Measurements from ENCODE around the gene ADAMTS3.
A peak's percentile ranks its signal among the peaks of the same experiment; 100 is the strongest.

ADAMTS3 gene

GRCh38 chr4:72305620-72306019, 263.4 kb downstream of the ADAMTS3 start:
- no peak overlapping the region for H3K4me2 ChIP-seq (ENCODE audit: insufficient read depth, low read length, poor library complexity, severe bottlenecking)
- WGBS, 2 donors (ENCODE audit: extremely low coverage in 2 of 2, insufficient read length in 2 of 2, insufficient replicate concordance in 1 of 2): no CpG with 5 or more reads among the region's 9 CpGs

GRCh38 chr4:72305080-72305479, 263.9 kb downstream of the ADAMTS3 start:
- H3K9me3 ChIP-seq (replicated peaks in 1 of 2; ENCODE audit: control insufficient read depth in 2 of 2, insufficient read depth in 1 of 2, low read depth in 1 of 2, low read length in 2 of 2): no peaks in the 10 kb centered on the region
- no peak overlapping the region for H3K23ac ChIP-seq (ENCODE audit: low read depth, low read length, poor library complexity)
- no peak overlapping the region for H3K4me3 ChIP-seq (ENCODE audit: low read length in 2 of 2)
- no peak overlapping the region for H4K91ac ChIP-seq (ENCODE audit: low read depth, low read length, poor library complexity)
- H3K18ac ChIP-seq (ENCODE audit: low read length): no peak overlapping the region
- H3K27ac ChIP-seq (replicated peaks; ENCODE audit: low read length): no peak overlapping the region
- H3K14ac ChIP-seq (ENCODE audit: low read length): no peak overlapping the region
- H3K79me1 ChIP-seq (ENCODE audit: low read depth, low read length): no peaks in the 10 kb centered on the region
- no peak overlapping the region for H2BK120ac ChIP-seq (ENCODE audit: low read depth, low read length)
- no peak overlapping the region for H3K4ac ChIP-seq (ENCODE audit: low read length)
- H2BK5ac ChIP-seq (ENCODE audit: low read length): no peak overlapping the region
- no peak overlapping the region for H2BK15ac ChIP-seq (ENCODE audit: low read length)
- H2BK12ac ChIP-seq (ENCODE audit: low read length): no peak overlapping the region
- H3K4me1 ChIP-seq (ENCODE audit: control insufficient read depth in 2 of 2, insufficient read depth in 1 of 2, low read depth in 1 of 2, low read length in 2 of 2): peaks cover 0 to 3% of the 10 kb centered on the region in 2 donors
- H3K27me3 ChIP-seq (ENCODE audit: control insufficient read depth in 3 of 3, insufficient read depth in 3 of 3, low read depth in 1 of 3, low read length in 3 of 3): no peaks in the 10 kb centered on the region
- H3K4me2 ChIP-seq (ENCODE audit: insufficient read depth, low read length, poor library complexity, severe bottlenecking): no peak overlapping the region
- H3K36me3 ChIP-seq (replicated peaks in 1 of 2; ENCODE audit: control insufficient read depth in 2 of 2, insufficient read depth in 2 of 2, low read length in 2 of 2): no peaks in the 10 kb centered on the region
- no peak overlapping the region for H2AK5ac ChIP-seq (ENCODE audit: low read depth, low read length)
- no CpG with 5 or more reads among the region's 4 CpGs for WGBS, 2 donors (ENCODE audit: extremely low coverage in 2 of 2, insufficient read length in 2 of 2, insufficient replicate concordance in 1 of 2)
- no peak overlapping the region for H4K8ac ChIP-seq (ENCODE audit: low read depth, low read length)
- DNase-seq (ENCODE audit: low spot score): no peak
- no peak overlapping the region for H3K9ac ChIP-seq (ENCODE audit: low read depth, low read length, poor library complexity)
- H2AFZ ChIP-seq (ENCODE audit: low read length): no peak overlapping the region

More at GRCh38 chr4:72305620-72306019, 263.4 kb downstream of the ADAMTS3 start:
- H4K8ac ChIP-seq (ENCODE audit: low read depth, low read length): no peak overlapping the region
- H2AFZ ChIP-seq (ENCODE audit: low read length): no peak overlapping the region
- no peak overlapping the region for H2BK15ac ChIP-seq (ENCODE audit: low read length)
- no peaks in the 10 kb centered on the region for H3K36me3 ChIP-seq (replicated peaks in 1 of 2; ENCODE audit: control insufficient read depth in 2 of 2, insufficient read depth in 2 of 2, low read length in 2 of 2)
- no peaks in the 10 kb centered on the region for H3K27me3 ChIP-seq (ENCODE audit: control insufficient read depth in 3 of 3, insufficient read depth in 3 of 3, low read depth in 1 of 3, low read length in 3 of 3)
- H3K79me1 ChIP-seq (ENCODE audit: low read depth, low read length): no peaks in the 10 kb centered on the region
- no peak overlapping the region for H3K14ac ChIP-seq (ENCODE audit: low read length)
- no peak overlapping the region for H2BK12ac ChIP-seq (ENCODE audit: low read length)
- H3K18ac ChIP-seq (ENCODE audit: low read length): no peak overlapping the region
- no peak overlapping the region for H3K9ac ChIP-seq (ENCODE audit: low read depth, low read length, poor library complexity)
- H3K27ac ChIP-seq (replicated peaks; ENCODE audit: low read length): no peak overlapping the region
- no peak overlapping the region for H2BK5ac ChIP-seq (ENCODE audit: low read length)
- no peak overlapping the region for H3K4ac ChIP-seq (ENCODE audit: low read length)
- H3K9me3 ChIP-seq (replicated peaks in 1 of 2; ENCODE audit: control insufficient read depth in 2 of 2, insufficient read depth in 1 of 2, low read depth in 1 of 2, low read length in 2 of 2): no peaks in the 10 kb centered on the region
- H3K4me3 ChIP-seq (ENCODE audit: low read length in 2 of 2): no peak overlapping the region
- peaks cover 0 to 4% of the 10 kb centered on the region in 2 donors for H3K4me1 ChIP-seq (ENCODE audit: control insufficient read depth in 2 of 2, insufficient read depth in 1 of 2, low read depth in 1 of 2, low read length in 2 of 2)
- H2AK5ac ChIP-seq (ENCODE audit: low read depth, low read length): no peak overlapping the region
- no peak overlapping the region for H4K91ac ChIP-seq (ENCODE audit: low read depth, low read length, poor library complexity)
- DNase-seq (ENCODE audit: low spot score): no peak
- H2BK120ac ChIP-seq (ENCODE audit: low read depth, low read length): no peak overlapping the region
- no peak overlapping the region for H3K23ac ChIP-seq (ENCODE audit: low read depth, low read length, poor library complexity)

DNA sequence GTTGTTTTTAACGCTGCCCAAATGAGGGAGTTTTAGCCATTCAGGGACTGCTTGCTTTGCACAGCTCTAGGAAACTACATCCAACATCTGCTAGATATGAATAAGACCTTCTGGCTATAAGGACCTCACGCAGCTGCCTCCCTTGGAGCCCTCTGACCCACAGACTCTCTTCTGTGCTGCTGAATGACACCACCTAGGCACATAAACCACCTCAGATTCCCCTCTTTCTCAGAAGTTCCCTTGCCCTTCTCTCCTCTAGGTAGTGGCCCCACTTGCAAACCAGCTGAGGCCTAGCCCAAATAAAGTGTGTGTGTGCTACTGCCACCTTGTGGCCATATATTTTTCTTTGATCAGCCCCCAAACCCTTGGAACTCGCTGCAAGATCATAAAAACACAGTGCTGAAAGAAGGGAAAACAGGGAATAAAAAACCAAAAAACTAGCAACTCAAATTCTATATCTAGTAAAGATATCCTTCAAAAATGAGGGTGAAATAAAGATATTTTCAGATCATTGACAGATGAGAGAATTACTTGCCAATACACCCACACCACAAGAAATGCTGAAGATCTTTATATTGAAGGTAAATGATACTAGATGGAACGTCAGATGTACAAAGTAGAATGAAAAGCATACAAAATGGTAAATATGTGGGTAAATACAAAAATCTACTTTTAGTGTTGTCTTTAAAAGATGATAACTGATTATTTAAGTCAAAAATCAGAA, 265.9 kb downstream of the ADAMTS3 start:
- H3K36me3 ChIP-seq (replicated peaks in 1 of 2; ENCODE audit: control insufficient read depth in 2 of 2, insufficient read depth in 2 of 2, low read length in 2 of 2): no peaks in the 10 kb centered on the region
- no peak overlapping the region for H2AK5ac ChIP-seq (ENCODE audit: low read depth, low read length)
- no peak overlapping the region for H2AFZ ChIP-seq (ENCODE audit: low read length)
- no peak overlapping the region for H3K4me2 ChIP-seq (ENCODE audit: insufficient read depth, low read length, poor library complexity, severe bottlenecking)
- H3K27me3 ChIP-seq (ENCODE audit: control insufficient read depth in 3 of 3, insufficient read depth in 3 of 3, low read depth in 1 of 3, low read length in 3 of 3): no peaks in the 10 kb centered on the region
- no peak overlapping the region for H3K14ac ChIP-seq (ENCODE audit: low read length)
- no CpG with 5 or more reads among the region's 4 CpGs for WGBS, 2 donors (ENCODE audit: extremely low coverage in 2 of 2, insufficient read length in 2 of 2, insufficient replicate concordance in 1 of 2)
- no peaks in the 10 kb centered on the region for H3K4me1 ChIP-seq (ENCODE audit: control insufficient read depth in 2 of 2, insufficient read depth in 1 of 2, low read depth in 1 of 2, low read length in 2 of 2)
- no peak overlapping the region for H4K91ac ChIP-seq (ENCODE audit: low read depth, low read length, poor library complexity)
- H3K4ac ChIP-seq (ENCODE audit: low read length): no peak overlapping the region
- no peak overlapping the region for H2BK5ac ChIP-seq (ENCODE audit: low read length)
- no peaks in the 10 kb centered on the region for H3K9me3 ChIP-seq (replicated peaks in 1 of 2; ENCODE audit: control insufficient read depth in 2 of 2, insufficient read depth in 1 of 2, low read depth in 1 of 2, low read length in 2 of 2)
- no peak overlapping the region for H2BK15ac ChIP-seq (ENCODE audit: low read length)
- H3K4me3 ChIP-seq (ENCODE audit: low read length in 2 of 2): no peak overlapping the region
- H2BK12ac ChIP-seq (ENCODE audit: low read length): no peak overlapping the region
- H3K18ac ChIP-seq (ENCODE audit: low read length): no peak overlapping the region
- no peaks in the 10 kb centered on the region for H3K79me1 ChIP-seq (ENCODE audit: low read depth, low read length)
- no peak overlapping the region for H3K27ac ChIP-seq (replicated peaks; ENCODE audit: low read length)
- H3K23ac ChIP-seq (ENCODE audit: low read depth, low read length, poor library complexity): no peak overlapping the region
- H3K9ac ChIP-seq (ENCODE audit: low read depth, low read length, poor library complexity): no peak overlapping the region
- DNase-seq (ENCODE audit: low spot score): peak; percentile 53
- H2BK120ac ChIP-seq (ENCODE audit: low read depth, low read length): no peak overlapping the region
- H4K8ac ChIP-seq (ENCODE audit: low read depth, low read length): no peak overlapping the region

DNA sequence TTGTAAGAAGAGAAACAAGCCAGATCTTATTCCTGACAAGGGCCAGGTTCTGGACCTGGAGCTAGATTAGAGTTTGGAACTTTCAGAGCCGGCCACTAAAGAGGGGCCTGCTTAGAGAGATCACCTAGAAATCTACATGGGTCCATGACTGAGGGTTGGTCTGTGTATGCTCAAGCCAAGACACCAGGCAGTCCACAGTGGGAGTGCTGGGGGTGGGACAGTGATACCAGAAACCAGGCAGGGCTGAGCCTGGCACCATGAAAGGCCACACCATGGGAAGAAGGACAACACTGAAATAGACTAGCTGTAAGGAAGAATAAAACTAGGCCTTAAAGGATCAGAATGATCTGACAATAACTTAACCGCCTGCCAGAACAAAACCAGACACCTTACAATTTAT, 267.3 kb downstream of the ADAMTS3 start:
- no peak overlapping the region for H2BK120ac ChIP-seq (ENCODE audit: low read depth, low read length)
- no peak overlapping the region for H3K18ac ChIP-seq (ENCODE audit: low read length)
- no peaks in the 10 kb centered on the region for H3K4me1 ChIP-seq (ENCODE audit: control insufficient read depth in 2 of 2, insufficient read depth in 1 of 2, low read depth in 1 of 2, low read length in 2 of 2)
- DNase-seq (ENCODE audit: low spot score): no peak
- H3K27ac ChIP-seq (replicated peaks; ENCODE audit: low read length): no peak overlapping the region
- H4K91ac ChIP-seq (ENCODE audit: low read depth, low read length, poor library complexity): no peak overlapping the region
- H3K79me1 ChIP-seq (ENCODE audit: low read depth, low read length): no peaks in the 10 kb centered on the region
- no peak overlapping the region for H3K9ac ChIP-seq (ENCODE audit: low read depth, low read length, poor library complexity)
- H3K4ac ChIP-seq (ENCODE audit: low read length): no peak overlapping the region
- H2AK5ac ChIP-seq (ENCODE audit: low read depth, low read length): no peak overlapping the region
- no CpG with 5 or more reads among the region's 2 CpGs for WGBS, 2 donors (ENCODE audit: extremely low coverage in 2 of 2, insufficient read length in 2 of 2, insufficient replicate concordance in 1 of 2)
- H2BK5ac ChIP-seq (ENCODE audit: low read length): no peak overlapping the region
- H2BK15ac ChIP-seq (ENCODE audit: low read length): no peak overlapping the region
- H3K4me2 ChIP-seq (ENCODE audit: insufficient read depth, low read length, poor library complexity, severe bottlenecking): no peak overlapping the region
- no peaks in the 10 kb centered on the region for H3K27me3 ChIP-seq (ENCODE audit: control insufficient read depth in 3 of 3, insufficient read depth in 3 of 3, low read depth in 1 of 3, low read length in 3 of 3)
- no peak overlapping the region for H2BK12ac ChIP-seq (ENCODE audit: low read length)
- H3K14ac ChIP-seq (ENCODE audit: low read length): no peak overlapping the region
- no peak overlapping the region for H2AFZ ChIP-seq (ENCODE audit: low read length)
- H3K9me3 ChIP-seq (replicated peaks in 1 of 2; ENCODE audit: control insufficient read depth in 2 of 2, insufficient read depth in 1 of 2, low read depth in 1 of 2, low read length in 2 of 2): no peaks in the 10 kb centered on the region
- no peak overlapping the region for H3K23ac ChIP-seq (ENCODE audit: low read depth, low read length, poor library complexity)
- no peak overlapping the region for H4K8ac ChIP-seq (ENCODE audit: low read depth, low read length)
- H3K36me3 ChIP-seq (replicated peaks in 1 of 2; ENCODE audit: control insufficient read depth in 2 of 2, insufficient read depth in 2 of 2, low read length in 2 of 2): no peaks in the 10 kb centered on the region
- no peak overlapping the region for H3K4me3 ChIP-seq (ENCODE audit: low read length in 2 of 2)
